BLaER1 (cell line): ENCODE data around the gene KCTD17.

Source experiments
- H3K27ac ChIP-seq: shearing (Covaris generic); formaldehyde crosslinking; 2 replicates; pipeline ENCODE4 v1.8.1; 2022
- H3K27me3 ChIP-seq: shearing (Covaris generic); formaldehyde crosslinking; 2 replicates; pipeline ENCODE4 v1.8.1; 2022
- H3K36me3 ChIP-seq: shearing (Covaris generic); formaldehyde crosslinking; 2 replicates; pipeline ENCODE4 v1.8.1; 2022
- H3K4me1 ChIP-seq: shearing (Covaris generic); formaldehyde crosslinking; 2 replicates; pipeline ENCODE4 v1.8.1; 2022
- H3K4me2 ChIP-seq: shearing (Covaris generic); formaldehyde crosslinking; 2 replicates; pipeline ENCODE4 v1.8.1; 2022
- H3K4me3 ChIP-seq: shearing (Covaris generic); formaldehyde crosslinking; 2 replicates; pipeline ENCODE4 v1.8.1; 2022
- H3K9ac ChIP-seq: shearing (Covaris generic); formaldehyde crosslinking; 2 replicates; pipeline ENCODE4 v1.8.1; 2022
- H3K9me3 ChIP-seq: shearing (Covaris generic); formaldehyde crosslinking; 2 replicates; pipeline ENCODE4 v1.8.1; 2022
- H4K20me1 ChIP-seq: shearing (Covaris generic); formaldehyde crosslinking; 2 replicates; pipeline ENCODE4 v1.8.1; 2022
- Cebpa-rat ChIP-seq: shearing (Covaris generic); IDR thresholded peaks from 2 replicates; pipeline ENCODE4 v1.8.1; 2022

KCTD17 gene

DNA sequence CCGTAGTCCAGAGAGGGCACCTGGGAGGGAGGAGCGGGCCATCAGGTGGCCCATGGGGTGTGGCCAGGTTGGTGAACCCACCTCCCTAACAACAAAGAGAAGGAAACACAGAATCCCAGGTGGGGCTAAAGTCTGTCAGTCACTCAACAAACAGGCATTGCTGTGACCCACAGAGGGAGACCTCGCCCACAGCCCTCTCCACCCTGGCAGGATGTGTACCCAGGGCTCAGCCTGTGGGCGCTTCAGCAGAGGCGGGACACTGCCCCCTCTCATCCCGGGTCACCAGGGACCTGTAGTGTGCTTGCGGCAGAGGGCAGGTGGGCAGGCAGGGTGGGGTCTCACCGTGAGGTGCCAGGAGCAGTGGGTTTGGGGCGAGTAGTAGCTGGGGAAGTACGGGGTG lies 32.8 kb downstream of the KCTD17 start:
- no peak for TF ChIP-seq Cebpa-rat

DNA sequence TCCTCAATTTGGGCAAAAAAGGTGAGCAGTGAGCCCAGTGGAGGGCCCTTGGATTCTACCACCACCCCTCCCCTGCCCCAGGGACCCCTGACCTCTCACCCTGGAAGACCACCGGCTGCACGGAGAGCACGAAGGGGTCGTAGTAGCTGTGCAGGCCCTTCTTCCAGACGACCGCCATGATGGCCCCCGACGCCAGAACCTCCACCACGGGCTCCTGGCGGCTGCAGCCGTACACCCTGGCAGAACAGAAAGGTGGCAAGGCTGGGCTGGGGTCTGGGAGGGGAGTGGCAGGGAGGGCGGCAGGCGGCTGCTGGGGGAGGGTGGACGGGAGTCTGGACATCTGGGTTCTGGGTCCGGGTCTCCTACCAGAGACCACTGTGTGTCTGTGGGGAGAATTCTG lies 34.6 kb downstream of the KCTD17 start:
- no peak overlapping the region for H3K4me2 ChIP-seq
- H3K9me3 ChIP-seq = no peaks in the 10 kb centered on the region
- H3K27ac ChIP-seq = no peak overlapping the region
- no peaks in the 10 kb centered on the region for H3K27me3 ChIP-seq
- H3K36me3 ChIP-seq = no peaks in the 10 kb centered on the region
- no peaks in the 10 kb centered on the region for H4K20me1 ChIP-seq
- H3K4me3 ChIP-seq = no peak overlapping the region
- no peak for TF ChIP-seq Cebpa-rat
- no peak overlapping the region for H3K9ac ChIP-seq
- H3K4me1 ChIP-seq = peaks cover 27% of the 10 kb centered on the region

More for the DNA sequence above, 32.8 kb downstream of the KCTD17 start:
- Histone ChIP-seq H3K27me3 (no peaks in the 10 kb centered on the region), H3K27ac (no peak overlapping the region), H3K4me2 (no peak overlapping the region), H3K36me3 (no peaks in the 10 kb centered on the region), H3K9me3 (no peaks in the 10 kb centered on the region), H3K9ac (no peak overlapping the region), H3K4me1 (peaks cover 45% of the 10 kb centered on the region), H4K20me1 (no peaks in the 10 kb centered on the region), H3K4me3 (no peak overlapping the region)

DNA sequence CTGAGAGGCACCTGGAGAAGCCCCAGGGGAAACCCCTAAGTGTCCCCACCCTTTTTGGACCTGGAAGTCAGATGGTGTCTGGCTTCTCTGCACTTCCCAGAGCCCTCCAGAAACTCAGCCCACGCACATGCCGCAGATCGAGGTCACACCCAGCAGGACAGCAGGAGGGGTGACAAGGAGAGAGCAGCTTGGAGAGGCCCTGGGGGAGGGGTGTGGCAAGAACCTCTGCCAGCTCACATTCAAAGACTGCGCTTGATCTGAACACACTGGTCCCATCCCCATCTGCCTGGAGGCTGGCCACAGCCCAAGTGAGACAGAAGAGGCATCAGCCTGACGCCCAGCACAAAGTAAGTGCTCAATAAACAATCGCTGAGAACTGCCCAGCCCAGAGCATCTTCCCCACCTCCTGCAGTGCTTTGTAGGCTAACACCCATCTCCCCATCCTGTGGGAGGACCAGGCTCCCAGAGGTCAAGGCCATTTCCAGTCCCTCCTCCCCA lies 36.6 kb downstream of the KCTD17 start:
- H3K36me3 ChIP-seq = no peaks in the 10 kb centered on the region
- no peak for TF ChIP-seq Cebpa-rat
- no peaks in the 10 kb centered on the region for H3K27me3 ChIP-seq
- H3K27ac ChIP-seq = no peak overlapping the region
- H3K4me1 ChIP-seq = peaks cover 14% of the 10 kb centered on the region
- no peak overlapping the region for H3K4me3 ChIP-seq
- no peak overlapping the region for H3K4me2 ChIP-seq
- H4K20me1 ChIP-seq = no peaks in the 10 kb centered on the region
- H3K9ac ChIP-seq = no peak overlapping the region
- no peaks in the 10 kb centered on the region for H3K9me3 ChIP-seq

DNA sequence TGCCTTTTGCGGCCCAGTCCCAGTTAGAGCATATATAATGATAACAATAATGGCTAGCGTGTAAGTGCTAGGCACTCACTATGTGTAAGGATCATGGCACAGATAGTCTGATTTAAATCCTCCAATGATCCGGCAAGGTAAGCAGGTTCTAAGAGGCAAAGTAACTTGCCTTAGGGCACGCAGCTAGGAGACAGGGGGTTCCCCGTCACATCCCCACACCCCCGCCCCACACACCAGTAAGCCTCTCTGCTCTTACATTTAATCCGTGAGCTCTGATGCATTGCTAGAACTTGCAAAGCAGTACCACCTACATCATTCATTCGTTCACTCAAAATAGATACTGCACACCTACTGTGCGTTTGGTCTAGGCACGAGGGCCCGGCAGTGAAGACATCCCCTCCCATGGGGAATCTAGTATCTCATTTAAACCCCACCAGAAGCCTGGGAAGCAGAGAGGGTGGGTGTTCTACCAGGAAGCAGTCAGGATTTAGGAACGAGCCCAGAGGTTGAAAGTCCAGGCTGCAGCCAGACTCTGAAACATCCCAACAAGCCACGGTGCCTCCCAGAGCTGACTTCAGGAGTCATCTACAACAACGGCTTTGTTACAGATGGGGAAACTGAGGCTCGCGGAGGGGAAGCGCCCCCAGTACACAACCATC lies 37.3 kb downstream of the KCTD17 start:
- Histone ChIP-seq H3K9ac (no peak overlapping the region), H3K36me3 (no peaks in the 10 kb centered on the region), H3K27ac (no peak overlapping the region), H3K27me3 (no peaks in the 10 kb centered on the region), H3K9me3 (no peaks in the 10 kb centered on the region), H3K4me3 (no peak overlapping the region), H3K4me2 (no peak overlapping the region), H3K4me1 (peaks cover 14% of the 10 kb centered on the region), H4K20me1 (no peaks in the 10 kb centered on the region)
- no peak for TF ChIP-seq Cebpa-rat

DNA sequence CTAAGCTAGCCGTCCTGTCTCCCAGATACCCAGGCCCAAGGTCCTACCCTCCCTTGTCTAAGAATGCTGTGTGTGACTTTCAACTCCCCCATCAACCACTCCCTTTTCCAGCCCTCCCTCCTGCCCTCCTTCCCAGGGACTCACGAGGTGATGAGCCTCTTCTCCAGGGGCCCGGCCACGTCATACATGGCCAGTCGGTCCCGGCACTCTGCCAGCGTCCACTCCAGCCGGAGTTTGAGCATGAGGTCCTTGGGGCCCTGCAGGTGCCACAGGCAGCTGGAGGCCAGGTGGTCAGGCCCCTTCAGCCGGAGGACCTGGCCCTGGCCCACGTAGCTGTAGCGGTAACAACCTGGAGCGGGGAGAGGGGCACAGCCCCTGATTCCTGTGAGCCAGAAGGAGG lies 37.9 kb downstream of the KCTD17 start:
- no peak for TF ChIP-seq Cebpa-rat

DNA sequence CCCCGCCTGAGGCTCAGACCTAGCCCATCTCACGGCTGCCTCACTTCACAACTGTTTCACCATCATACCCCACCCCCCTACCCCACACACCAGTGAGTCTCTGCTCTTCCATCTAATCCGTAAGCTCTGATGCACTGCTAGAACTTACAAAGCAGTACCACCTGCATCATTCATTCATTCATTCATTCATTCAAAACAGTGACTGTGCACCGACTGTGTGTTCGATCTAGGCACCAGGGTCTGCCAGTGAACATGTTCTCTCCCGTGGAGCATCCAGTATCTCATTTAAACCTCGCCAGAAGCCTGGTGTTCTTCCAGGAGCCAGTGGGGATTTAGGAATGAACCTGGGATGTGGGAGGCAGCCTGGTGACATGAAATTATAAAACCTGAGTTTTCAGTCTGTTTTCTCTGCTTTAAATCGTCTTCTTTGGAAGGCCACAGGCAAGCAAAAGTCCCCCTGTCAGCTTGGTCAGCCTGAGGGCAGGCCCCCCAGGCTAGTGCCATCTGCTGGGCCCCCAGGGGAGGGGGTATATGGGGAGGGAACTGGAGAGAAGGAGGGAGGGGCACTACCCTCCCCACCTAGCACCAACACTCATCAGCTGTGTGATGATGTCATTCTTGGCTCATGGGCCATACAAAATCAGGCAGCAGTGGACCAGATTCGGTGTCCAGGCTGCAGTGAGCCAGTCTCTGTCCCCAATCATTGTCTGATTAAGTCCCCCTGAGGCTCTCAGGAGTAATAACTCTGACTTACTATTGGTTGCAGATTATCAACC lies 39.6 kb downstream of the KCTD17 start:
- H3K9me3 ChIP-seq = no peaks in the 10 kb centered on the region
- TF ChIP-seq Cebpa-rat = no peak
- no peak overlapping the region for H3K27ac ChIP-seq
- no peaks in the 10 kb centered on the region for H3K27me3 ChIP-seq
- no peaks in the 10 kb centered on the region for H4K20me1 ChIP-seq
- 0 out of 2 replicates have a peak, but pooled peaks cover 1% of the 10 kb centered on the region for H3K4me1 ChIP-seq
- no peak overlapping the region for H3K4me2 ChIP-seq
- H3K36me3 ChIP-seq = no peaks in the 10 kb centered on the region
- H3K4me3 ChIP-seq = no peak overlapping the region
- no peak overlapping the region for H3K9ac ChIP-seq

More for the DNA sequence above, 37.9 kb downstream of the KCTD17 start:
- Histone ChIP-seq H3K9ac (no peak overlapping the region), H3K4me2 (no peak overlapping the region), H4K20me1 (no peaks in the 10 kb centered on the region), H3K27me3 (no peaks in the 10 kb centered on the region), H3K36me3 (no peaks in the 10 kb centered on the region), H3K4me1 (peaks cover 14% of the 10 kb centered on the region), H3K4me3 (no peak overlapping the region), H3K27ac (no peak overlapping the region), H3K9me3 (no peaks in the 10 kb centered on the region)

DNA sequence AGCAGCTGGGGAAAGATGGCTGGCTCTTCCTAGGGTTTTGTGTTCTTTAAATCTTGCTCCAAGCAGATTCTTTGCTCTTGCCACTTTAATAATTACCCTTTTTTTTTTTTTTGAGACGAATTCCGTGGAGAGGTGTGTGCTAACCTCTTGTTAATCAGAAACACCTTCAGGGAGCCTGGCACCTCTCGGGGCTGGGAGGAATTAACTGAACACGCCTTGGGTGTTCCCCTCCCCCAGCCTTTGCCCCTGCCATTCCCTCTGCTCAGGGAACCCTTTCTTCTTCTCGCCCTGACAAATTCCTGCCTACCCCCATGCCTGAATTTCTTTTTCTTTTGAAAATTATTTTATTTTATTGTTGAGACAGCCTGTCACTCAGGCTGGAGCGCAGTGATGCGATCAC lies 40.5 kb downstream of the KCTD17 start:
- no peak overlapping the region for H3K4me3 ChIP-seq
- H3K27ac ChIP-seq = no peak overlapping the region
- no peak for TF ChIP-seq Cebpa-rat
- H3K9ac ChIP-seq = no peak overlapping the region
- H3K4me2 ChIP-seq = no peak overlapping the region
- H3K9me3 ChIP-seq = no peaks in the 10 kb centered on the region
- H3K27me3 ChIP-seq = no peaks in the 10 kb centered on the region
- H3K36me3 ChIP-seq = no peaks in the 10 kb centered on the region
- H3K4me1 ChIP-seq = no peaks in the 10 kb centered on the region
- H4K20me1 ChIP-seq = no peaks in the 10 kb centered on the region

DNA sequence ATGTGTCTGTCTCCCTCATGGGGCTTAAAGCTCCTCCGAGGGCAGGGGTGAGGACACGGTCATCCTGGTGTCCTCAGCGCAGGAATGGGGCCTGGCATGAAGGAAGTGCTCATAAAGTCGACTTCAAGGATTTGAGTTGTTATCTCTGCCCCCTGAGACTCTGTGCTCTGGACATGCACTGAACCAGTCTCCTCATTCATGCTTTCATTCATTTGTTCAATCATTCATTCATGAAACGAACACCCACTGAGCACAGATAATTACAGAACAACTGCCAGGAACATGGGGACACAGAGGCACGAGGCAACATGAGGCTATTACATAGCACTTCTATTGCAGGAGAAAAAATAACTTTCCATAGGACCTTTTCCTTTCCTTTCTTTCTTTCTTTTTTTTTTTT lies 41.5 kb downstream of the KCTD17 start:
- H3K4me1 ChIP-seq = no peaks in the 10 kb centered on the region
- no peak for TF ChIP-seq Cebpa-rat
- H3K9ac ChIP-seq = no peak overlapping the region
- no peaks in the 10 kb centered on the region for H3K36me3 ChIP-seq
- H3K4me3 ChIP-seq = no peak overlapping the region
- H3K27ac ChIP-seq = no peak overlapping the region
- H3K9me3 ChIP-seq = no peaks in the 10 kb centered on the region
- no peaks in the 10 kb centered on the region for H4K20me1 ChIP-seq
- H3K27me3 ChIP-seq = no peaks in the 10 kb centered on the region
- H3K4me2 ChIP-seq = no peak overlapping the region

DNA sequence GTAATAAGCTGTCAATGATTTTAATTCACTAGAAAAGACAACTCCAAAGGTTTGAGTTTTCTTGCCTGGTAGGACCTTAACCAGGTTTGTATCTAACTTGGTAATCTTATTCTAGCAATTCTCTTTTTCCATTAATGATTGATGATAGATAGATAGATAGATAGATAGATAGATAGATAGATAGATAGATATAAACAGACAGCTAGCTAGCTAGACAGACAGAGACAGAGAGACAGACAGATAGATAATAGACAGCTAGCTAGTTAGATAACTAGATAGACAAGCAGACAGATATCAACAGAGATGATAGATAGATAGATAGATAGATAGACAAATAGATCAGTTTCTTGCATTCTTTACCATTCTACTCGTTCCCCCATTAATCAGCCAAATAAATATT lies 42.7 kb downstream of the KCTD17 start:
- H3K27me3 ChIP-seq = no peaks in the 10 kb centered on the region
- no peak for TF ChIP-seq Cebpa-rat
- no peaks in the 10 kb centered on the region for H3K36me3 ChIP-seq
- H4K20me1 ChIP-seq = no peaks in the 10 kb centered on the region
- H3K9ac ChIP-seq = no peak overlapping the region
- H3K27ac ChIP-seq = no peak overlapping the region
- no peak overlapping the region for H3K4me3 ChIP-seq
- H3K4me1 ChIP-seq = no peaks in the 10 kb centered on the region
- no peak overlapping the region for H3K4me2 ChIP-seq
- no peaks in the 10 kb centered on the region for H3K9me3 ChIP-seq

DNA sequence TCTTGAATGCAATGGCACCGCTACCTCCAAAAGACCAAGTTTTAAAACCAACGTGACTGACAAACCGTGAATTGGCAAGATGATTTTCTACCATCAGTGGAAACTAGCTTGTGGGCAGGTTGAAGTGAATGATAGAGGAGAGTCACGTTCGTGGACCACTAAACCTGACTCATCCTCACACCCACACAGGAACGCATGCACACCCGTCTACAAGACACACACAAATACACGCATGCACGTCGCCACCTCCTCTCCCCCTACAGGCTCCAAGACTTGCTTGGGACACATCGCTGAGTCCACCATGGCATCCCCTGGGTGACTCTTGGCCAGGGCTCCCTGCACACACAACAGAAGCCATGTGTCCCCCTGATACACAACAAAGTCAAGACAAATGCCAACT lies 43.6 kb downstream of the KCTD17 start:
- no peak for TF ChIP-seq Cebpa-rat
- Histone ChIP-seq H3K4me2 (no peak overlapping the region), H3K9me3 (no peaks in the 10 kb centered on the region), H3K36me3 (no peaks in the 10 kb centered on the region), H3K9ac (no peak overlapping the region), H3K27ac (no peak overlapping the region), H3K27me3 (no peaks in the 10 kb centered on the region), H3K4me1 (no peaks in the 10 kb centered on the region), H3K4me3 (no peak overlapping the region), H4K20me1 (no peaks in the 10 kb centered on the region)
